Naive thymus-derived CD4-positive, alpha-beta T cell (primary cell): ENCODE data around the gene DNMT1. TPM values are rescaled to one million over a fixed set of nuclear protein-coding genes. Genes with fewer than 3 reads are reported as not detected.

Source experiments
- ATAC-seq: fragments of 150-1000 bp; cut with Tn5 transposase; 2 replicates; pipeline ENCODE4 v1.10.0; 2021; ENCODE audit warnings: mild to moderate bottlenecking, moderate library complexity
- CTCF ChIA-PET: fragments of 350-600 bp; sonication (Branson Sonifier 250); formaldehyde crosslinking; loops from one replicate; lab custom pipeline; 2021; ENCODE audit warnings: antibody characterized with exemption; lab: Charles Lee
- POLR2A ChIA-PET: fragments of 350-600 bp; sonication (Branson Sonifier 250); formaldehyde crosslinking; loops from one replicate; lab custom pipeline; 2021; ENCODE audit warnings: antibody characterized with exemption, inconsistent platforms; lab: Charles Lee
- DNase-seq, 9 donors: peaks; one replicate each; pipeline versions ENCODE4 v3.0.0 to v3.0.0-alpha.2; 2020 to 2022; ENCODE audit warnings: mixed read lengths in 1 of 9
- H3K27ac ChIP-seq: one replicate; pipeline ENCODE4 v1.7.0; 2013; ENCODE audit warnings: mild to moderate bottlenecking, low read depth, low read length, moderate library complexity
- H3K27me3 ChIP-seq, 2 donors: one replicate each; pipeline ENCODE4 v1.7.0; 2013; ENCODE audit warnings: low read length in 2 of 2, mild to moderate bottlenecking in 2 of 2, moderate library complexity in 2 of 2; ENCODE audit not compliant: control insufficient read depth in 2 of 2, insufficient read depth in 2 of 2
- H3K36me3 ChIP-seq, 3 experiments: 1 replicate in 2 of 3; 2 replicates in 1 of 3; pipeline ENCODE4 v1.7.0; 2013; ENCODE audit warnings: low read length in 3 of 3, mild to moderate bottlenecking in 3 of 3, moderate library complexity in 1 of 3; ENCODE audit not compliant: insufficient read depth in 3 of 3, control insufficient read depth in 2 of 3
- H3K4me1 ChIP-seq, 2 donors: one replicate each; pipeline ENCODE4 v1.7.0; 2013; ENCODE audit warnings: low read length in 2 of 2, mild to moderate bottlenecking in 2 of 2, moderate library complexity in 1 of 2; ENCODE audit not compliant: control insufficient read depth in 2 of 2, insufficient read depth in 2 of 2
- H3K4me3 ChIP-seq: 2 replicates; pipeline ENCODE4 v1.7.0; 2013; ENCODE audit warnings: mild to moderate bottlenecking, low read length
- H3K9me3 ChIP-seq, 3 experiments: 1 replicate in 2 of 3; 2 replicates in 1 of 3; pipeline ENCODE4 v1.7.0; 2013; ENCODE audit warnings: low read length in 3 of 3; ENCODE audit not compliant: control insufficient read depth in 2 of 3
- H3K27ac Mint-ChIP-seq, 9 donors: one replicate each; pipeline ENCODE4 v1.8.0; 2020 to 2022; ENCODE audit warnings: mixed read lengths in 9 of 9, mild to moderate bottlenecking in 8 of 9, moderate library complexity in 5 of 9, inconsistent platforms in 2 of 9
- H3K27me3 Mint-ChIP-seq, 5 donors: one replicate each; pipeline ENCODE4 v1.8.0; 2021 to 2022; ENCODE audit warnings: mixed read lengths in 5 of 5, mild to moderate bottlenecking in 1 of 5
- H3K36me3 Mint-ChIP-seq, 5 donors: one replicate each; pipeline ENCODE4 v1.8.0; 2020 to 2022; ENCODE audit warnings: mixed read lengths in 5 of 5, mild to moderate bottlenecking in 3 of 5, inconsistent platforms in 1 of 5
- H3K4me1 Mint-ChIP-seq, 7 donors: one replicate each; pipeline ENCODE4 v1.8.0; 2020 to 2022; ENCODE audit warnings: mixed read lengths in 7 of 7, mild to moderate bottlenecking in 3 of 7, inconsistent platforms in 1 of 7
- H3K4me3 Mint-ChIP-seq, 10 donors: one replicate each; pipeline ENCODE4 v1.8.0; 2020 to 2022; ENCODE audit warnings: mild to moderate bottlenecking in 10 of 10, mixed read lengths in 10 of 10, moderate library complexity in 6 of 10, inconsistent platforms in 2 of 10
- H3K9me3 Mint-ChIP-seq, 11 donors: one replicate each; pipeline ENCODE4 v1.8.0; 2020 to 2022; ENCODE audit warnings: mixed read lengths in 11 of 11, mild to moderate bottlenecking in 4 of 11, inconsistent platforms in 1 of 11, moderate library complexity in 1 of 11
- intact Hi-C, 2 donors: fragments of 100-400 bp; cut with micrococcal nuclease; formaldehyde crosslinking; loops; one replicate each; pipeline ENCODE4 v1.15.1; 2023
- polyA plus RNA-seq, 2 donors: library from polyadenylated mRNA; unstranded; fragments of 300-500 nt; fragmentation: Illumina TruSeq; gene quantifications; one replicate each; pipeline ENCODE4 v1.2.3, GENCODE V29; 2021
- total RNA-seq, 6 experiments: library from RNA in 5 of 6; stranded (reverse) in 5 of 6; gene quantifications; 1 replicate in 5 of 6; 2 replicates in 1 of 6; pipeline ENCODE4 v1.2.3 and lab custom pipeline; 2021 to 2026

Gene DNMT1
- total and polyA plus RNA-seq, 7 experiments from 2014 or later = 113 to 334 (median 187) TPM

DNA sequence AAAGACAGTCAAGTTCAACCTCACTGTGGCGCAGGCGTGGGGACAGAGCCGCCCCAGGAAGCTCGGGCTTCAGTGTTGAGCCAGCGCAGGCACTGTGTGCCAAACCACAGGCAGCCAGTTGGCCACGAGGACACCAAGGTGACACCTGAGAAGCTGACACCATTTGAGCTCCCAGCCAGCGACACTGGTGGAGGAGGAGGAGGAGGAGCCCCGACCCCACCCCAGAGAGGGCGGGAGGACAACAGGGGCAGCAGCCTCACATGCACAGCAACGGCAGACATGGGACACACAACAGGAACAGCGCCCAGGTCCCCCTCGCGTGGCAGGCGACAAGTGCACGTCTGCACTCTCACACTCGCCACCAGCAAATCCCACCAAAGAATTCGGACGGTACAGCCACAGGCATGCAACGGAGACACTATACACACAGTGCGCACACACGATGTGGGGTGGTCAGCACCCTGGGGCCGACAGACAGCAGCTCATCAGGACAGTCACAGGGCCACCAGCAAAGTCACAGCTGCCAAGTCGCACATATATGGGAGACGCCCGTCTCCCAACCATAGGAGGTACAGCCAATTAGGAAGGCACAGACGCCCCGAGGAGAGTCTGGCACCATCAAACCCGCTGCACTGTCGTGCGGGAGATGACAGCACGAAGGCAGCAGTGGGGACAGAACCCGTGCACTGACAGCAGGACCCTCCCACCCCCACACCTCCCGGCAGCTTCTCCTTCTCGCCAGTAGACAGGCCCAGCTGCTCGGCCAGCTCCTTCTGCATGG is 78.5 kb downstream of the DNMT1 start:
- H3K4me1 ChIP-seq = peaks cover 36 to 40% of the 10 kb centered on the region in 2 donors
- no peak overlapping the region for H3K27ac ChIP-seq
- DNase-seq (no peak), ATAC-seq (no peak)
- Mint-ChIP-seq H3K4me3 (peak overlapping the region in 9 of 10 donors; percentile 16 to 59 (median 39)), H3K4me1 (peaks cover 5 to 50% (median 32%) of the 10 kb centered on the region in 7 donors), H3K27me3 (no peaks in the 10 kb centered on the region), H3K9me3 (peaks cover 0 to 3% (median 0%) of the 10 kb centered on the region in 11 donors), H3K27ac (peak overlapping the region in 1 of 9 donors; percentile 71), H3K36me3 (peaks cover 0 to 15% (median 4%) of the 10 kb centered on the region in 5 donors)
- H3K4me3 ChIP-seq = no peak overlapping the region
- ChIA-PET CTCF (interaction anchor here (0.6 to 3.1 kb wide), 2 partner anchors 26 to 186 kb away, joined by 3 to 10 read pairs; no protein-coding TSS in a partner anchor), POLR2A (interaction anchor here (1.6 to 8.9 kb wide), 3 partner anchors 10 to 26 kb away, joined by 5 to 85 read pairs (median 9); partner anchors contain the start of gene PPAN)
- H3K27me3 ChIP-seq = no peaks in the 10 kb centered on the region
- intact Hi-C loops = no loop called here
- H3K9me3 ChIP-seq = no peaks in the 10 kb centered on the region
- H3K36me3 ChIP-seq = peaks cover 20 to 61% (median 23%) of the 10 kb centered on the region in 3 experiments

DNA sequence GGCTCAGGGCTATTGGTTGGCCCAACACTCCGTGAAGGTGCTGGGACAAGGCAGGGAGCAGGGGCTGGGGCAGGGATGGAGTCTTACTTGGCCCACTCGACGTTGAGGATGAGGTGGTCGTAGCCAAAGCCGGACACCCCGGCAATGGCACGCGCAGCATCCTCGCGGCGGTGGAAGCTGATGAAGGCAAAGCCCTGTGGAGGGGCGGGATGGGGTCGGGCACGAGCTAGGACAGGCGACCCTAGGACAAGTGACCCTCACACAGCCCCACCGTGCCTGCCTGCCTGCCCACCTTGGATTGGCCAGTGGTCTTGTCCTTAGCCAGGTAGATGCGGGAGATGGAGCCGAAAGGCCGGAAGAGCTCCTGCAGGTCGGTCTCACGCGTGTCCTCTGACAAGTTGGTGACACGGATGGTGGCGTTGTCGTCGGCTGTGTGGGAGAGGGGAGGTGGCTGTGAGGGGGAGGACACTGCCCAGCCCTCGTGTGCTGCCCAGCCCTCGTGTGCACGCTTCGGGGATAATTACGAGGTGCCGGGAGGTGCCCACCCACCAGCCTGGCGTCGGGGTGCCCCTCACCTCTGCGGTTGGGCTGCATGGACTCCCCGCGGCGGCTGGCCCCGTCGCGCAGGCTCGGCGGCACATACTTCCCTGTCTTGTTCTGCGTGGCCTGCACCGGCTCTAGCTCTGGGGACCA is 79.2 kb downstream of the DNMT1 start:
- Mint-ChIP-seq H3K36me3 (peaks cover 0 to 18% (median 7%) of the 10 kb centered on the region in 5 donors), H3K9me3 (peaks cover 0 to 3% (median 0%) of the 10 kb centered on the region in 11 donors), H3K27me3 (no peaks in the 10 kb centered on the region), H3K27ac (peak overlapping the region in 1 of 9 donors; percentile 52), H3K4me1 (peaks cover 5 to 49% (median 36%) of the 10 kb centered on the region in 7 donors), H3K4me3 (peak overlapping the region in 2 of 10 donors; percentile 58 to 59)
- ChIA-PET CTCF (interaction anchor here (0.6 to 3.1 kb wide), 3 partner anchors 27 to 186 kb away, joined by 3 to 10 read pairs (median 6); no protein-coding TSS in a partner anchor), POLR2A (interaction anchor here (1.6 to 8.9 kb wide), 3 partner anchors 9 to 27 kb away, joined by 5 to 85 read pairs (median 9); partner anchors contain the start of gene PPAN)
- H3K27ac ChIP-seq = no peak overlapping the region
- intact Hi-C loops = no loop called here
- no peak for DNase-seq
- H3K4me1 ChIP-seq = peaks cover 42 to 43% of the 10 kb centered on the region in 2 donors
- H3K27me3 ChIP-seq = no peaks in the 10 kb centered on the region
- H3K36me3 ChIP-seq = peaks cover 22 to 69% (median 23%) of the 10 kb centered on the region in 3 experiments
- ATAC-seq = no peak
- no peak overlapping the region for H3K4me3 ChIP-seq
- H3K9me3 ChIP-seq = no peaks in the 10 kb centered on the region

DNA sequence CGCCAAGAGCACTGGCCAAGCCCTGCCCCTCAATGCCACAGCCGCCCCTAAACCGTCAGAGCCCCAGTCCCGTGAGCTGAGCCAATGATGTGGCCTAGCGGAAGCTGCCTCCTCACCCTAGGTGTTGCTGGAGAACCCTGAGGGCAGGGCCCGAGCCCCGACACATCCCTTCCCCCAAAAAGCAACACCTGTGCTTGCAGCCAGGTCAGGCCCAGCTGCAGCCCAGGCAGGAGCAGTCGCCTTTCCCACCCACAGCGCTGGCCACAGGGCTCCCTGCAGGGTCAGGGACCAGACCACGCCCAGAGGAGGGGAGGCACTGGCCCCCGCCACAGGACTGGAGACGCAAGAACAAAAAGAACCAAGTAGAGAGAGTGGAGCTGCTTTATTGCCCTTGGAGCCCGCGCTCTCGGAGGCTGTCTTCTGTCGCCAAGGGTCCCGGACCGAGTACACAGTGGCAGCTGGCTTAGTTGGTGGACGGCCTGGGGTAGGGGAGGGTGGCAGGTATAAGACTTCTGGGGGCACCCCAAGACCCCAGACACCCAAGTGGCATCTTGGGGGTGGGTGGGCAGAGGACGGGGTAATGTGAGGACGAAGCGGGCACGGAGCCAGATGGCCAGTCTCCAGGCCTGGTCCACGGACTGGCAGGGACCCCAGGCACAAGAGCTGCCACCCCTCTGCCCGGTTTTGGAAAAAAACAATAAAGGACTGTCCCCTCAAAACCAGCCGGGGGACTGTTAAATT is 79.9 kb downstream of the DNMT1 start:
- Mint-ChIP-seq H3K4me1 (peaks cover 2 to 51% (median 38%) of the 10 kb centered on the region in 7 donors), H3K9me3 (peaks cover 0 to 3% (median 0%) of the 10 kb centered on the region in 11 donors), H3K36me3 (peaks cover 0 to 22% (median 8%) of the 10 kb centered on the region in 5 donors), H3K27me3 (no peaks in the 10 kb centered on the region), H3K4me3 (peak overlapping the region in 1 of 10 donors; percentile 58), H3K27ac (peak overlapping the region in 1 of 9 donors; percentile 42)
- Histone ChIP-seq H3K27ac (no peak overlapping the region), H3K27me3 (no peaks in the 10 kb centered on the region), H3K9me3 (no peaks in the 10 kb centered on the region), H3K4me3 (no peak overlapping the region), H3K4me1 (peaks cover 39 to 45% of the 10 kb centered on the region in 2 donors), H3K36me3 (peaks cover 23 to 76% (median 28%) of the 10 kb centered on the region in 3 experiments)
- ChIA-PET POLR2A (interaction anchor here (0.9 to 8.9 kb wide), 5 partner anchors 8 to 28 kb away, joined by 3 to 85 read pairs (median 5); partner anchors contain the start of gene PPAN), CTCF (interaction anchor here (0.5 to 1.7 kb wide), 2 partner anchors 28 to 118 kb away, joined by 3 to 6 read pairs; no protein-coding TSS in a partner anchor)
- DNase-seq = no peak
- intact Hi-C loops = loop anchor here in 1 of 2 donors (5.0 kb wide), 1 partner anchor 183 kb away; no protein-coding TSS in a partner anchor
- no peak for ATAC-seq

DNA sequence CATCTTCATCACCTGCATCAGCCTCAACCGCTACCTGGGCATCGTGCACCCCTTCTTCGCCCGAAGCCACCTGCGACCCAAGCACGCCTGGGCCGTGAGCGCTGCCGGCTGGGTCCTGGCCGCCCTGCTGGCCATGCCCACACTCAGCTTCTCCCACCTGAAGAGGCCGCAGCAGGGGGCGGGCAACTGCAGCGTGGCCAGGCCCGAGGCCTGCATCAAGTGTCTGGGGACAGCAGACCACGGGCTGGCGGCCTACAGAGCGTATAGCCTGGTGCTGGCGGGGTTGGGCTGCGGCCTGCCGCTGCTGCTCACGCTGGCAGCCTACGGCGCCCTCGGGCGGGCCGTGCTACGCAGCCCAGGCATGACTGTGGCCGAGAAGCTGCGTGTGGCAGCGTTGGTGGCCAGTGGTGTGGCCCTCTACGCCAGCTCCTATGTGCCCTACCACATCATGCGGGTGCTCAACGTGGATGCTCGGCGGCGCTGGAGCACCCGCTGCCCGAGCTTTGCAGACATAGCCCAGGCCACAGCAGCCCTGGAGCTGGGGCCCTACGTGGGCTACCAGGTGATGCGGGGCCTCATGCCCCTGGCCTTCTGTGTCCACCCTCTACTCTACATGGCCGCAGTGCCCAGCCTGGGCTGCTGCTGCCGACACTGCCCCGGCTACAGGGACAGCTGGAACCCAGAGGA is 80.6 kb downstream of the DNMT1 start:
- H3K4me3 ChIP-seq = no peak overlapping the region
- Mint-ChIP-seq H3K4me1 (peaks cover 0 to 47% (median 38%) of the 10 kb centered on the region in 7 donors), H3K4me3 (peak overlapping the region in 2 of 10 donors; percentile 34 to 64), H3K27ac (no peak overlapping the region), H3K36me3 (peaks cover 0 to 24% (median 12%) of the 10 kb centered on the region in 5 donors), H3K9me3 (peaks cover 0 to 3% (median 0%) of the 10 kb centered on the region in 11 donors), H3K27me3 (no peaks in the 10 kb centered on the region)
- no peak for ATAC-seq
- no peaks in the 10 kb centered on the region for H3K9me3 ChIP-seq
- peaks cover 36 to 43% of the 10 kb centered on the region in 2 donors for H3K4me1 ChIP-seq
- H3K27ac ChIP-seq = no peak overlapping the region
- ChIA-PET CTCF (interaction anchor here (1.3 to 1.7 kb wide), 2 partner anchors 14 to 29 kb away, joined by 5 to 6 read pairs; no protein-coding TSS in a partner anchor), POLR2A (interaction anchor here (0.5 to 8.9 kb wide), 7 partner anchors 8 to 263 kb away, joined by 3 to 85 read pairs (median 7); partner anchors contain the start of gene PPAN)
- intact Hi-C loops = loop anchor here (1.0 to 5.0 kb wide), 4 partner anchors 15 to 183 kb away; no protein-coding TSS in a partner anchor
- no peaks in the 10 kb centered on the region for H3K27me3 ChIP-seq
- no peak for DNase-seq
- peaks cover 28 to 77% (median 30%) of the 10 kb centered on the region in 3 experiments for H3K36me3 ChIP-seq

DNA sequence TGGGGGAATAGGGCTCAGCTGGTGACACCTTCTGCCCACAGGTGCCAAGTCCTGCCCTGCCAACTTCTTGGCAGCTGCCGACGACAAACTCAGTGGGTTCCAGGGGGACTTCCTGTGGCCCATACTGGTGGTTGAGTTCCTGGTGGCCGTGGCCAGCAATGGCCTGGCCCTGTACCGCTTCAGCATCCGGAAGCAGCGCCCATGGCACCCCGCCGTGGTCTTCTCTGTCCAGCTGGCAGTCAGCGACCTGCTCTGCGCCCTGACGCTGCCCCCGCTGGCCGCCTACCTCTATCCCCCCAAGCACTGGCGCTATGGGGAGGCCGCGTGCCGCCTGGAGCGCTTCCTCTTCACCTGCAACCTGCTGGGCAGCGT is 81.2 kb downstream of the DNMT1 start:
- Histone ChIP-seq H3K36me3 (peaks cover 29 to 79% (median 30%) of the 10 kb centered on the region in 3 experiments), H3K4me1 (peaks cover 30 to 38% of the 10 kb centered on the region in 2 donors), H3K27ac (peak overlapping the region; percentile 60), H3K27me3 (no peaks in the 10 kb centered on the region), H3K4me3 (no peak overlapping the region), H3K9me3 (no peaks in the 10 kb centered on the region)
- peaks cover 0 to 3% (median 0%) of the 10 kb centered on the region in 11 donors for H3K9me3 Mint-ChIP-seq
- intact Hi-C loops = loop anchor here (1.0 to 5.0 kb wide), 4 partner anchors 14 to 183 kb away; no protein-coding TSS in a partner anchor
- H3K27ac Mint-ChIP-seq = peak overlapping the region in 2 of 9 donors; percentile 86 to 92
- no peak for DNase-seq
- H3K36me3 Mint-ChIP-seq = peaks cover 0 to 24% (median 12%) of the 10 kb centered on the region in 5 donors
- no peaks in the 10 kb centered on the region for H3K27me3 Mint-ChIP-seq
- ChIA-PET CTCF (interaction anchor here (0.6 to 1.7 kb wide), 6 partner anchors 9 to 183 kb away, joined by 3 to 6 read pairs (median 3); no protein-coding TSS in a partner anchor), POLR2A (interaction anchor here (0.5 to 8.9 kb wide), 6 partner anchors 7 to 263 kb away, joined by 3 to 85 read pairs (median 6); partner anchors contain the start of gene PPAN)
- peak overlapping the region in 2 of 10 donors; percentile 57 to 64 for H3K4me3 Mint-ChIP-seq
- peaks cover 0 to 42% (median 34%) of the 10 kb centered on the region in 7 donors for H3K4me1 Mint-ChIP-seq
- ATAC-seq = no peak
